Gastroesophageal sphincter (tissue), 4 donors: ENCODE results near the gene MAGI3. TPM values are rescaled to one million over a fixed set of nuclear protein-coding genes. Genes with fewer than 3 reads are reported as not detected.

Source experiments
- ATAC-seq: fragments of 150-250 bp; one replicate; pipeline ENCODE4 v1.9.1; 2016; ENCODE audit warnings: mild to moderate bottlenecking, moderate library complexity
- H3K27ac ChIP-seq, 4 donors: fragments of 200-600 bp; sonication (generic) in 3 of 4; 1 replicate in 3 of 4; 2 replicates in 1 of 4; pipeline ENCODE4 v1.5.1; 2016 to 2019
- H3K27me3 ChIP-seq: fragments of 200-600 bp; sonication (generic); one replicate; pipeline ENCODE4 v1.5.1; 2019
- H3K36me3 ChIP-seq, 2 donors: fragments of 200-600 bp; sonication (generic); one replicate each; pipeline ENCODE4 v1.5.1; 2019; ENCODE audit warnings: control low read depth in 1 of 2
- H3K4me1 ChIP-seq, 3 donors: fragments of 200-600 bp; sonication (generic); 1 replicate in 2 of 3; 2 replicates in 1 of 3; pipeline ENCODE4 v1.5.1; 2016 to 2019; ENCODE audit warnings: control low read depth in 2 of 3
- H3K4me3 ChIP-seq, 2 donors: fragments of 200-600 bp; sonication (generic); one replicate each; pipeline ENCODE4 v1.5.1; 2019; ENCODE audit warnings: mild to moderate bottlenecking in 1 of 2, moderate library complexity in 1 of 2
- H3K9me3 ChIP-seq, 3 donors: fragments of 200-600 bp; sonication (generic); one replicate each; pipeline ENCODE4 v1.5.1; 2017 to 2019; ENCODE audit warnings: control low read depth in 2 of 3
- CTCF ChIP-seq, 4 experiments: fragments of 200-600 bp in 2 of 4; fragments of 450-650 bp in 2 of 4; sonication (generic) in 1 of 4; IDR thresholded peaks; one replicate each; pipeline ENCODE4 v1.5.1; 2017 to 2019; ENCODE audit warnings: antibody characterized with exemption in 4 of 4, mild to moderate bottlenecking in 2 of 4, moderate library complexity in 2 of 4
- EP300 ChIP-seq: sonication (generic); formaldehyde crosslinking; IDR thresholded peaks from one replicate; pipeline ENCODE4 v1.6.1; 2017; ENCODE audit warnings: antibody characterized with exemption, mild to moderate bottlenecking
- POLR2A ChIP-seq, 2 donors: fragments of 450-650 bp; IDR thresholded peaks; one replicate each; pipeline ENCODE4 v1.6.1; 2017; ENCODE audit warnings: antibody characterized with exemption in 2 of 2, mild to moderate bottlenecking in 2 of 2, moderate library complexity in 1 of 2
- POLR2AphosphoS5 ChIP-seq: sonication (generic); formaldehyde crosslinking; IDR thresholded peaks from one replicate; pipeline ENCODE4 v1.6.1; 2017; ENCODE audit warnings: antibody characterized with exemption
- WGBS, 2 donors: methylation state at CpG; one replicate each; pipeline ENCODE4 v1.1.5; 2018; ENCODE audit warnings: low coverage in 1 of 2; 5-methylcytosine and 5-hydroxymethylcytosine counted together
- total RNA-seq, 4 donors: library from RNA; depleted of rRNA; stranded (reverse); fragments of >200 nt; gene quantifications; one replicate each; pipeline ENCODE4 v1.1.0, GENCODE V29; 2016

Gene MAGI3
- total RNA-seq, 4 donors from 2014 or later: 18.2 to 26.6 (median 22.7) TPM

GRCh38 chr1:113442131-113442530 lies 51.8 kb downstream of the MAGI3 start:
- Histone ChIP-seq H3K36me3 (no peaks in the 10 kb centered on the region), H3K9me3 (peaks cover 0 to 16% (median 0%) of the 10 kb centered on the region in 3 donors), H3K4me3 (no peak overlapping the region), H3K27ac (no peak overlapping the region), H3K27me3 (no peaks in the 10 kb centered on the region), H3K4me1 (no peaks in the 10 kb centered on the region)
- no peak for ATAC-seq
- TF ChIP-seq POLR2A (IDR thresholded peaks at IDR 0.05) (no peak), POLR2AphosphoS5 (no peak), CTCF (IDR thresholded peaks at IDR 0.05) (no peak), EP300 (no peak)
- WGBS, 2 donors: 71 to 81% methylated on average over 2 of the region's 2 CpGs

GRCh38 chr1:113444857-113445256 lies 54.5 kb downstream of the MAGI3 start:
- Histone ChIP-seq H3K4me3 (no peak overlapping the region), H3K9me3 (peaks cover 0 to 16% (median 0%) of the 10 kb centered on the region in 3 donors), H3K36me3 (no peaks in the 10 kb centered on the region), H3K4me1 (no peaks in the 10 kb centered on the region), H3K27ac (no peak overlapping the region), H3K27me3 (no peaks in the 10 kb centered on the region)
- TF ChIP-seq EP300: no peak
- no peak for TF ChIP-seq CTCF (IDR thresholded peaks at IDR 0.05)
- TF ChIP-seq POLR2A (IDR thresholded peaks at IDR 0.05): no peak
- TF ChIP-seq POLR2AphosphoS5: no peak
- no peak for ATAC-seq

- Histone ChIP-seq H3K4me3 (no peak overlapping the region), H3K27ac (no peak overlapping the region), H3K4me1 (peaks cover 0 to 32% (median under 1%) of the 10 kb centered on the region in 3 donors), H3K9me3 (no peaks in the 10 kb centered on the region), H3K36me3 (no peaks in the 10 kb centered on the region), H3K27me3 (no peaks in the 10 kb centered on the region)
- TF ChIP-seq POLR2AphosphoS5 (no peak), CTCF (IDR thresholded peaks at IDR 0.05) (no peak), EP300 (no peak), POLR2A (IDR thresholded peaks at IDR 0.05) (no peak)
- ATAC-seq: no peak
- WGBS, 2 donors: 9 to 14% methylated on average over 1 of the region's 1 CpG
Observed at GRCh38 chr1:113451710-113452109, 61.4 kb downstream of the MAGI3 start.

GRCh38 chr1:113452921-113453770 lies 62.8 kb downstream of the MAGI3 start:
- peak overlapping the region in 2 of 4 donors; percentile 19 to 33 for H3K27ac ChIP-seq

More at GRCh38 chr1:113452921-113453770, 62.8 kb downstream of the MAGI3 start:
- TF ChIP-seq CTCF (IDR thresholded peaks at IDR 0.05): peak in 2 of 4 experiments; percentile 2 to 25
- TF ChIP-seq POLR2AphosphoS5: no peak
- H3K4me1 ChIP-seq: peaks cover 0 to 43% (median 3%) of the 10 kb centered on the region in 3 donors
- no peak overlapping the region for H3K4me3 ChIP-seq
- ATAC-seq: peak; percentile 71
- 70 to 78% methylated on average over 2 of the region's 2 CpGs for WGBS, 2 donors
- H3K36me3 ChIP-seq: no peaks in the 10 kb centered on the region
- H3K27me3 ChIP-seq: no peaks in the 10 kb centered on the region
- H3K9me3 ChIP-seq: no peaks in the 10 kb centered on the region
